Activated naive CD4-positive, alpha-beta T cell treated with anti-CD3 and anti-CD28 coated beads, Interleukin-2, amount 50 U/mL, for 72 hours (primary cell): ENCODE data around the gene CFAP61. TPM values are rescaled to one million over a fixed set of nuclear protein-coding genes. Genes with fewer than 3 reads are reported as not detected.

ENCODE experiments used
- ATAC-seq, 2 donors: fragments of 150-1000 bp; cut with Tn5 transposase; 2 replicates each; pipeline ENCODE4 v1.10.0; 2021; ENCODE audit warnings: mild to moderate bottlenecking in 2 of 2, moderate library complexity in 2 of 2
- DNase-seq, 2 donors: peaks; one replicate each; pipeline ENCODE4 v3.0.0; 2021 to 2022; ENCODE audit warnings: low spot score in 2 of 2
- H3K27ac Mint-ChIP-seq, 2 donors: one replicate each; pipeline ENCODE4 v1.8.0; 2022; ENCODE audit warnings: mild to moderate bottlenecking in 2 of 2, mixed read lengths in 2 of 2
- H3K36me3 Mint-ChIP-seq, 2 donors: one replicate each; pipeline ENCODE4 v1.8.0; 2022; ENCODE audit warnings: mixed read lengths in 2 of 2
- H3K9me3 Mint-ChIP-seq, 2 donors: one replicate each; pipeline ENCODE4 v1.8.0; 2022; ENCODE audit warnings: mixed read lengths in 2 of 2
- total RNA-seq, 2 donors: library from RNA; stranded (reverse); gene quantifications; one replicate each; pipeline ENCODE4 v1.2.3, GENCODE V29; 2022

The CFAP61 gene
- total RNA-seq, 2 donors from 2014 or later, result 0.41 TPM; not detected in 1

- DNase-seq (no peak), ATAC-seq (peak in 1 of 2 donors; percentile 37)
- Mint-ChIP-seq H3K27ac (no peak overlapping the region), H3K36me3 (no peaks in the 10 kb centered on the region), H3K9me3 (no peaks in the 10 kb centered on the region)
These were observed 240.1 kb downstream of the CFAP61 start for GRCh38 chr20:20292472-20292871.

GRCh38 chr20:20293141-20293540 lies 240.8 kb downstream of the CFAP61 start:
- Mint-ChIP-seq H3K9me3 (no peaks in the 10 kb centered on the region), H3K27ac (no peak overlapping the region), H3K36me3 (no peaks in the 10 kb centered on the region)
- ATAC-seq (no peak), DNase-seq (no peak)

GRCh38 chr20:20293691-20294385 lies 241.5 kb downstream of the CFAP61 start:
- no peaks in the 10 kb centered on the region for H3K9me3 Mint-ChIP-seq
- DNase-seq, result no peak

GRCh38 chr20:20295621-20296498 lies 243.5 kb downstream of the CFAP61 start:
- ATAC-seq (no peak), DNase-seq (no peak)
- Mint-ChIP-seq H3K27ac (no peak overlapping the region), H3K9me3 (no peaks in the 10 kb centered on the region), H3K36me3 (no peaks in the 10 kb centered on the region)

More at GRCh38 chr20:20293691-20294385, 241.5 kb downstream of the CFAP61 start:
- no peak overlapping the region for H3K27ac Mint-ChIP-seq
- no peak for ATAC-seq
- H3K36me3 Mint-ChIP-seq, result no peaks in the 10 kb centered on the region

GRCh38 chr20:20297181-20297580 lies 244.8 kb downstream of the CFAP61 start:
- Mint-ChIP-seq H3K9me3 (no peaks in the 10 kb centered on the region), H3K27ac (no peak overlapping the region), H3K36me3 (no peaks in the 10 kb centered on the region)
- no peak for DNase-seq
- no peak for ATAC-seq

- Mint-ChIP-seq H3K27ac (no peak overlapping the region), H3K9me3 (no peaks in the 10 kb centered on the region), H3K36me3 (no peaks in the 10 kb centered on the region)
- no peak for DNase-seq
- no peak for ATAC-seq
These were observed 245.4 kb downstream of the CFAP61 start for GRCh38 chr20:20297752-20298151.

- ATAC-seq (no peak), DNase-seq (no peak)
- Mint-ChIP-seq H3K9me3 (no peaks in the 10 kb centered on the region), H3K27ac (no peak overlapping the region), H3K36me3 (no peaks in the 10 kb centered on the region)
These were observed 247.6 kb downstream of the CFAP61 start for GRCh38 chr20:20299904-20300303.

- Mint-ChIP-seq H3K9me3 (no peaks in the 10 kb centered on the region), H3K36me3 (no peaks in the 10 kb centered on the region), H3K27ac (no peak overlapping the region)
- DNase-seq (no peak), ATAC-seq (no peak)
These were observed 251.0 kb downstream of the CFAP61 start for GRCh38 chr20:20303320-20303719.

GRCh38 chr20:20303742-20304141 lies 251.4 kb downstream of the CFAP61 start:
- DNase-seq (no peak), ATAC-seq (no peak)
- Mint-ChIP-seq H3K27ac (no peak overlapping the region), H3K36me3 (no peaks in the 10 kb centered on the region), H3K9me3 (no peaks in the 10 kb centered on the region)

- Mint-ChIP-seq H3K9me3 (no peaks in the 10 kb centered on the region), H3K27ac (no peak overlapping the region), H3K36me3 (no peaks in the 10 kb centered on the region)
- no peak for DNase-seq
- ATAC-seq, result no peak
These were observed 252.6 kb downstream of the CFAP61 start for GRCh38 chr20:20304942-20305341.

GRCh38 chr20:20312562-20312961 lies 260.2 kb downstream of the CFAP61 start:
- no peaks in the 10 kb centered on the region for H3K9me3 Mint-ChIP-seq
- no peak overlapping the region for H3K27ac Mint-ChIP-seq
- H3K36me3 Mint-ChIP-seq, result no peaks in the 10 kb centered on the region
- DNase-seq, result no peak
- ATAC-seq, result no peak

- DNase-seq (no peak), ATAC-seq (no peak)
- H3K27ac Mint-ChIP-seq, result no peak overlapping the region
- no peaks in the 10 kb centered on the region for H3K36me3 Mint-ChIP-seq
- H3K9me3 Mint-ChIP-seq, result peaks cover 0 to 8% of the 10 kb centered on the region in 2 donors
These were observed 264.9 kb downstream of the CFAP61 start for GRCh38 chr20:20317195-20317594.

- DNase-seq, result no peak
- peaks cover 0 to 8% of the 10 kb centered on the region in 2 donors for H3K9me3 Mint-ChIP-seq
- no peak overlapping the region for H3K27ac Mint-ChIP-seq
- no peak for ATAC-seq
- H3K36me3 Mint-ChIP-seq, result no peaks in the 10 kb centered on the region
These were observed 265.5 kb downstream of the CFAP61 start for GRCh38 chr20:20317621-20318364.

GRCh38 chr20:20318365-20319161 lies 266.2 kb downstream of the CFAP61 start:
- ATAC-seq (no peak), DNase-seq (no peak)
- Mint-ChIP-seq H3K27ac (no peak overlapping the region), H3K9me3 (peaks cover 0 to 8% of the 10 kb centered on the region in 2 donors), H3K36me3 (no peaks in the 10 kb centered on the region)

GRCh38 chr20:20321134-20321533 lies 268.8 kb downstream of the CFAP61 start:
- ATAC-seq (no peak), DNase-seq (no peak)
- peaks cover 0 to 8% of the 10 kb centered on the region in 2 donors for H3K9me3 Mint-ChIP-seq
- H3K36me3 Mint-ChIP-seq, result no peaks in the 10 kb centered on the region
- no peak overlapping the region for H3K27ac Mint-ChIP-seq

GRCh38 chr20:20321917-20322316 lies 269.6 kb downstream of the CFAP61 start:
- Mint-ChIP-seq H3K9me3 (peaks cover 0 to 8% of the 10 kb centered on the region in 2 donors), H3K27ac (no peak overlapping the region), H3K36me3 (no peaks in the 10 kb centered on the region)
- no peak for DNase-seq
- ATAC-seq, result no peak
